ENCODE measurements around the gene SLC12A7. TPM values are rescaled to one million over a fixed set of nuclear protein-coding genes. Genes with fewer than 3 reads are reported as not detected.

Gene SLC12A7
- total and polyA plus RNA-seq, 9 of the 15 experiments (the other 6 are each of a cell fraction or from before 2014, with no cell fraction given) = 0.01 to 3.1 (median 0.56) TPM

DNA sequence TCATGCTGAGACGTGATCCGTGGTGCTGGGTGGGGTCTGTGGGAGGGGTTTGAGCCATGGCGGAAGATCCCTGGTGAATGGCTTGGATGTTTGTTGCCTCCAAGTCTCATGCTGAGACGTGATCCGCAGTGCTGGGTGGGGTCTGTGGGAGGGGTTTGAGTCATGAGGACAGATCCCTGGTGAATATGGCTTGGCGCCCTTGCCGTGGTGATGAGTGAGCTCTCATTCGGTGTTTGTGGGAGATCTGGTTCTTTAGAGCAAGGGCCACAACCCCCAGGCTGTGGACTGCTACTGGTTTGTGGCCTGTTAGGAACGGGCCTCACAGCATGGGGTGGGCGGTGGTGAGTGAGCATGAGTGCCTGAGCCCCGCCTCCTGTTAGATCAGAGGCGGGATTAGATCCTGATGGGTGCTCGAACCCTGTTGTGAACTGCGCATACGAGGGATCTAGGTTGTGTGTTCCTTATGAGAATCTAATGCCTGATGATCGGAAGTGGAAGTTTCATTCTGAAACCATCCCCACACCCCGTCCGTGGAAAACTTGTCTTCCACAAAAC, 72.1 kb downstream of the SLC12A7 start:
- no TSS peak for BruUV-seq (replicated peaks)
- intact Hi-C loops (cut with micrococcal nuclease) = no loop called here
- no peak for TF ChIP-seq POLR2AphosphoS2 (IDR thresholded peaks at IDR 0.05; ENCODE audit: low read length)
- TF ChIP-seq, protein P1, sequence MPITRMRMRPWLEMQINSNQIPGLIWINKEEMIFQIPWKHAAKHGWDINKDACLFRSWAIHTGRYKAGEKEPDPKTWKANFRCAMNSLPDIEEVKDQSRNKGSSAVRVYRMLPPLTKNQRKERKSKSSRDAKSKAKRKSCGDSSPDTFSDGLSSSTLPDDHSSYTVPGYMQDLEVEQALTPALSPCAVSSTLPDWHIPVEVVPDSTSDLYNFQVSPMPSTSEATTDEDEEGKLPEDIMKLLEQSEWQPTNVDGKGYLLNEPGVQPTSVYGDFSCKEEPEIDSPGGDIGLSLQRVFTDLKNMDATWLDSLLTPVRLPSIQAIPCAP (CRISPR knock-in tag; IDR thresholded peaks at IDR 0.05; ENCODE audit: borderline replicate concordance) = no peak
- TF ChIP-seq TAF9B (IDR thresholded peaks at IDR 0.05; ENCODE audit: partially characterized antibody) = no peak
- TF ChIP-seq YY1 (IDR thresholded peaks at IDR 0.05; ENCODE audit: borderline replicate concordance in 1 of 3, control insufficient read depth in 1 of 3, extremely low read depth in 1 of 3, insufficient read depth in 3 of 3, insufficient read length in 1 of 3, insufficient replicate concordance in 2 of 3, low read depth in 1 of 3, low read length in 2 of 3) = no peak
- no peak for TF ChIP-seq SMARCB1 (IDR thresholded peaks at IDR 0.05; ENCODE audit: insufficient read length, low read depth)
- no peak for TF ChIP-seq PHTF2 (CRISPR knock-in tag; IDR thresholded peaks at IDR 0.05)
- TF ChIP-seq POLR3A (IDR thresholded peaks at IDR 0.05; ENCODE audit: borderline replicate concordance, extremely low read depth, insufficient read depth, insufficient read length) = no peak
- no peak for TF ChIP-seq JUND (IDR thresholded peaks at IDR 0.05; ENCODE audit: borderline replicate concordance, low read depth, low read length)
- no peak for TF ChIP-seq JUND (tag; IDR thresholded peaks at IDR 0.05; ENCODE audit: borderline replicate concordance, low read depth, low read length)
- TF ChIP-seq, protein P2, sequence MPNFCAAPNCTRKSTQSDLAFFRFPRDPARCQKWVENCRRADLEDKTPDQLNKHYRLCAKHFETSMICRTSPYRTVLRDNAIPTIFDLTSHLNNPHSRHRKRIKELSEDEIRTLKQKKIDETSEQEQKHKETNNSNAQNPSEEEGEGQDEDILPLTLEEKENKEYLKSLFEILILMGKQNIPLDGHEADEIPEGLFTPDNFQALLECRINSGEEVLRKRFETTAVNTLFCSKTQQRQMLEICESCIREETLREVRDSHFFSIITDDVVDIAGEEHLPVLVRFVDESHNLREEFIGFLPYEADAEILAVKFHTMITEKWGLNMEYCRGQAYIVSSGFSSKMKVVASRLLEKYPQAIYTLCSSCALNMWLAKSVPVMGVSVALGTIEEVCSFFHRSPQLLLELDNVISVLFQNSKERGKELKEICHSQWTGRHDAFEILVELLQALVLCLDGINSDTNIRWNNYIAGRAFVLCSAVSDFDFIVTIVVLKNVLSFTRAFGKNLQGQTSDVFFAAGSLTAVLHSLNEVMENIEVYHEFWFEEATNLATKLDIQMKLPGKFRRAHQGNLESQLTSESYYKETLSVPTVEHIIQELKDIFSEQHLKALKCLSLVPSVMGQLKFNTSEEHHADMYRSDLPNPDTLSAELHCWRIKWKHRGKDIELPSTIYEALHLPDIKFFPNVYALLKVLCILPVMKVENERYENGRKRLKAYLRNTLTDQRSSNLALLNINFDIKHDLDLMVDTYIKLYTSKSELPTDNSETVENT (CRISPR knock-in tag; IDR thresholded peaks at IDR 0.05) = no peak
- TF ChIP-seq, protein P3, sequence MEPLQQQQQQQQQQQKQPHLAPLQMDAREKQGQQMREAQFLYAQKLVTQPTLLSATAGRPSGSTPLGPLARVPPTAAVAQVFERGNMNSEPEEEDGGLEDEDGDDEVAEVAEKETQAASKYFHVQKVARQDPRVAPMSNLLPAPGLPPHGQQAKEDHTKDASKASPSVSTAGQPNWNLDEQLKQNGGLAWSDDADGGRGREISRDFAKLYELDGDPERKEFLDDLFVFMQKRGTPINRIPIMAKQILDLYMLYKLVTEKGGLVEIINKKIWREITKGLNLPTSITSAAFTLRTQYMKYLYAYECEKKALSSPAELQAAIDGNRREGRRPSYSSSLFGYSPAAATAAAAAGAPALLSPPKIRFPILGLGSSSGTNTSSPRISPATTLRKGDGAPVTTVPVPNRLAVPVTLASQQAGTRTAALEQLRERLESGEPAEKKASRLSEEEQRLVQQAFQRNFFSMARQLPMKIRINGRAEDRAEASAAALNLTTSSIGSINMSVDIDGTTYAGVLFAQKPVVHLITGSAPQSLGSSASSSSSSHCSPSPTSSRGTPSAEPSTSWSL (CRISPR knock-in tag; IDR thresholded peaks at IDR 0.05; ENCODE audit: borderline replicate concordance) = no peak
- no peak for TF ChIP-seq KDM1A (IDR thresholded peaks at IDR 0.05)
- TF ChIP-seq, protein P4, sequence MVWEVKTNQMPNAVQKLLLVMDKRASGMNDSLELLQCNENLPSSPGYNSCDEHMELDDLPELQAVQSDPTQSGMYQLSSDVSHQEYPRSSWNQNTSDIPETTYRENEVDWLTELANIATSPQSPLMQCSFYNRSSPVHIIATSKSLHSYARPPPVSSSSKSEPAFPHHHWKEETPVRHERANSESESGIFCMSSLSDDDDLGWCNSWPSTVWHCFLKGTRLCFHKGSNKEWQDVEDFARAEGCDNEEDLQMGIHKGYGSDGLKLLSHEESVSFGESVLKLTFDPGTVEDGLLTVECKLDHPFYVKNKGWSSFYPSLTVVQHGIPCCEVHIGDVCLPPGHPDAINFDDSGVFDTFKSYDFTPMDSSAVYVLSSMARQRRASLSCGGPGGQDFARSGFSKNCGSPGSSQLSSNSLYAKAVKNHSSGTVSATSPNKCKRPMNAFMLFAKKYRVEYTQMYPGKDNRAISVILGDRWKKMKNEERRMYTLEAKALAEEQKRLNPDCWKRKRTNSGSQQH (CRISPR knock-in tag; IDR thresholded peaks at IDR 0.05) = no peak

More for the DNA sequence above, 72.1 kb downstream of the SLC12A7 start:
- Histone ChIP-seq H3K9me3 (replicated peaks; ENCODE audit: control insufficient read depth, insufficient read depth, low read depth, low read length) (no peaks in the 10 kb centered on the region; the same call in 1 of the 2 replicates), H3K79me2 (ENCODE audit: control insufficient read depth, insufficient read depth, low read length) (no peaks in the 10 kb centered on the region), H3K27me3 (ENCODE audit: control insufficient read depth in 2 of 2, insufficient read depth in 2 of 2, low read length in 2 of 2) (peaks cover 3 to 29% of the 10 kb centered on the region in 2 experiments; a peak in 3 of 5 replicates), H3K27ac (ENCODE audit: extremely low read depth, low read depth, low read length) (no peak overlapping the region), H3K36me3 (ENCODE audit: control insufficient read depth, insufficient read depth, low read length) (no peaks in the 10 kb centered on the region), H4K20me1 (replicated peaks; ENCODE audit: control insufficient read depth, insufficient read depth, low read length) (no peaks in the 10 kb centered on the region), H3K4me3 (no peak overlapping the region), H3K4me1 (replicated peaks in 1 of 2; ENCODE audit: control insufficient read depth in 2 of 2, insufficient read depth in 2 of 2, low read length in 2 of 2) (peaks cover 0 to 18% of the 10 kb centered on the region in 2 experiments; a peak in 1 of 5 replicates), H3K9me1 (ENCODE audit: control insufficient read depth, insufficient read depth, low read length) (no peaks in the 10 kb centered on the region), H3K4me2 (ENCODE audit: insufficient read depth, low read length) (no peak overlapping the region), H2AFZ (ENCODE audit: low read depth, low read length) (no peak overlapping the region), H3K9ac (ENCODE audit: insufficient read depth in 1 of 2, low read depth in 2 of 2, low read length in 2 of 2) (no peak overlapping the region)
- ATAC-seq = no peak
- in situ Hi-C loops (cut with MboI) = no loop called here
- no peak for DNase-seq (ENCODE audit: extremely low read depth in 1 of 4, low spot score in 3 of 4)
- 33% methylated on average over 16 of the region's 18 CpGs for WGBS (ENCODE audit: insufficient coverage, low coverage, missing lambda C conversion rate)
- POLR2A ChIA-PET = no interaction called here
- CTCF ChIA-PET (ENCODE audit: low intra/inter-chr PET ratio) = no interaction called here
- FAIRE-seq = no peak

All from K562 (cell line).